ENCODE data around the gene OR51B4.
"Not testable (repeated sequence)": the region's sequence is repeated elsewhere in the genome, so short reads cannot be mapped to it uniquely, and the experiment has no call there.

OR51B4 gene

GRCh38 chr11:5275369-5276110 lies 26.2 kb downstream of the OR51B4 start:
- DNase-seq (ENCODE audit: low read depth in 2 of 2, low spot score in 1 of 2) = no peak

- no peak for DNase-seq (ENCODE audit: low read depth in 2 of 2, low spot score in 1 of 2)
Observed at GRCh38 chr11:5274395-5274794, 27.4 kb downstream of the OR51B4 start.

GRCh38 chr11:5272395-5273017 lies 29.2 kb downstream of the OR51B4 start:
- no peak for DNase-seq (ENCODE audit: low read depth in 2 of 2, low spot score in 1 of 2)

GRCh38 chr11:5269715-5270147 lies 32.0 kb downstream of the OR51B4 start, which contains the start of gene HBE1:
Gene HBE1 (minus strand): TSS chr11:5269945. CDS start chr11:5269890, 55 bp downstream.
- DNase-seq (ENCODE audit: low read depth in 2 of 2, low spot score in 1 of 2) = no peak

GRCh38 chr11:5267033-5267563 lies 34.6 kb downstream of the OR51B4 start:
- DNase-seq (ENCODE audit: low read depth in 2 of 2, low spot score in 1 of 2) = no peak

GRCh38 chr11:5266609-5267008 lies 35.1 kb downstream of the OR51B4 start:
- DNase-seq (ENCODE audit: low read depth in 2 of 2, low spot score in 1 of 2) = no peak

GRCh38 chr11:5265832-5266231 lies 35.9 kb downstream of the OR51B4 start:
- no peak for DNase-seq (ENCODE audit: low read depth in 2 of 2, low spot score in 1 of 2)

- DNase-seq (ENCODE audit: low read depth in 2 of 2, low spot score in 1 of 2) = no peak
Observed at GRCh38 chr11:5258543-5259262, 43.0 kb downstream of the OR51B4 start.

- no peak for DNase-seq (ENCODE audit: low read depth in 2 of 2, low spot score in 1 of 2)
Observed at GRCh38 chr11:5257296-5257695, 44.5 kb downstream of the OR51B4 start.

- DNase-seq (ENCODE audit: low read depth in 2 of 2, low spot score in 1 of 2) = not testable (repeated sequence)
Observed at GRCh38 chr11:5254646-5255413, 46.9 kb downstream of the OR51B4 start, which contains the start of gene HBG2. Gene HBG2 (minus strand): TSS chr11:5254781. CDS start chr11:5254728, 53 bp downstream.

GRCh38 chr11:5254023-5254422 lies 47.7 kb downstream of the OR51B4 start:
- DNase-seq (ENCODE audit: low read depth in 2 of 2, low spot score in 1 of 2) = not testable (repeated sequence)

- DNase-seq (ENCODE audit: low read depth in 2 of 2, low spot score in 1 of 2) = not testable (repeated sequence)
Observed at GRCh38 chr11:5253440-5253839, 48.3 kb downstream of the OR51B4 start.

- no peak for DNase-seq (ENCODE audit: low read depth in 2 of 2, low spot score in 1 of 2)
Observed at GRCh38 chr11:5252919-5253265, 48.9 kb downstream of the OR51B4 start.

GRCh38 chr11:5252192-5252918 lies 49.4 kb downstream of the OR51B4 start:
- DNase-seq (ENCODE audit: low read depth in 2 of 2, low spot score in 1 of 2) = no peak

GRCh38 chr11:5251746-5252145 lies 50.0 kb downstream of the OR51B4 start:
- DNase-seq (ENCODE audit: low read depth in 2 of 2, low spot score in 1 of 2) = no peak

Data from stimulated activated CD8-positive, alpha-beta memory T cell treated with anti-CD3 and anti-CD28 coated beads, Interleukin-4, amount 100 ng/mL, for 1 hour (primary cell).